GM12873 (cell line): Measurements from ENCODE around the gene RWDD3.

ENCODE experiments used
- CTCF ChIP-seq: IDR thresholded peaks from 2 replicates; pipeline ENCODE4 v1.5.1; 2012; ENCODE audit warnings: low read depth, mild to moderate bottlenecking, moderate library complexity, low read length, control low read depth; ENCODE audit not compliant: insufficient read depth; ENCODE audit errors: missing control alignments

The RWDD3 gene

GRCh38 chr1:95230768-95231191 lies 3.2 kb upstream of the RWDD3 start:
- no peak for TF ChIP-seq CTCF

- no peak for TF ChIP-seq CTCF
These were observed 1.2 kb upstream of the RWDD3 start for GRCh38 chr1:95232646-95233318.

- TF ChIP-seq CTCF = no peak
These were observed 682 bp upstream of the RWDD3 start for GRCh38 chr1:95233319-95233736.

GRCh38 chr1:95236784-95237575 lies 3.0 kb downstream of the RWDD3 start:
- TF ChIP-seq CTCF = no peak

- TF ChIP-seq CTCF = no peak
These were observed 4.1 kb downstream of the RWDD3 start for GRCh38 chr1:95237981-95238703.

- no peak for TF ChIP-seq CTCF
These were observed 11.0 kb downstream of the RWDD3 start for GRCh38 chr1:95245029-95245428.

- no peak for TF ChIP-seq CTCF
These were observed 12.5 kb downstream of the RWDD3 start for GRCh38 chr1:95246511-95246910.
